ENCODE data around the gene ADD2.
"Not testable (repeated sequence)": the region's sequence is repeated elsewhere in the genome, so short reads cannot be mapped to it uniquely, and the experiment has no call there.

The ADD2 gene

DNA sequence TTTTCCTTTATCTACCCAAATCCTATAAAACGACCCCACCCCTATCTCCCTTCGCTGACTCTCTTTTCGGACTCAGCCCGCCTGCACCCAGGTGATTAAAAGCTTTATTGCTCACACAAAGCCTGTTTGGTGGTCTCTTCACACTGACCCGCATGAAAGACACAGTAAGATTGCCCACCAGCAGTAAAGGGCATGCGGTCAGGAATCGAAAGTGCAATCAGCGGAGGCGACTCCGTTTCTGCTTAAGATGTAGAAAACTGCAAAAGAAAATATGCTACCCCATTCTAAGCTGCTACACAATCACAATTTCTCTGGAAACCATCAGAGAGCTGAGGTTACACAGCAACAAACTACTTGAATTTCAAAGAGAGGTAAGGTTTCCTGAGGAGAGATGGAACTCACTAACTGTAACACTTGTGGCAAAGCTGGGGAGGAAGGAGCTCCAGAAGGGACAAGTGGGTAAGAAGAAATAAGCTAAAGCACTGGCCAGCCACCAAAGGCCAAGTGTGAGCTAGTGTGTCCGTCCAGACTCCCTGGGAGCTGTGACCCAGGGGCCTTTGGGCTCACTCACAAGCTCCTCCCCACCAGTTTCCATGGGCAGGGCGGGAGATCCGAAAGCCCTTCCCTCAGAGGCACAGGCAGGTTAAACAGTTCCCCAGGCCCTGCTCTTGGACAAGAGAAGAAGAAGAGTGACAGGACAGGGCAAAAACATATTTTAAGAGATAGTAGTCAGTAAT, 141.6 kb downstream of the ADD2 start:
- no peak for DNase-seq (ENCODE audit: low read depth)
- no peak overlapping the region for H3K4me3 ChIP-seq (ENCODE audit: low read length)
- TF ChIP-seq, protein P1, sequence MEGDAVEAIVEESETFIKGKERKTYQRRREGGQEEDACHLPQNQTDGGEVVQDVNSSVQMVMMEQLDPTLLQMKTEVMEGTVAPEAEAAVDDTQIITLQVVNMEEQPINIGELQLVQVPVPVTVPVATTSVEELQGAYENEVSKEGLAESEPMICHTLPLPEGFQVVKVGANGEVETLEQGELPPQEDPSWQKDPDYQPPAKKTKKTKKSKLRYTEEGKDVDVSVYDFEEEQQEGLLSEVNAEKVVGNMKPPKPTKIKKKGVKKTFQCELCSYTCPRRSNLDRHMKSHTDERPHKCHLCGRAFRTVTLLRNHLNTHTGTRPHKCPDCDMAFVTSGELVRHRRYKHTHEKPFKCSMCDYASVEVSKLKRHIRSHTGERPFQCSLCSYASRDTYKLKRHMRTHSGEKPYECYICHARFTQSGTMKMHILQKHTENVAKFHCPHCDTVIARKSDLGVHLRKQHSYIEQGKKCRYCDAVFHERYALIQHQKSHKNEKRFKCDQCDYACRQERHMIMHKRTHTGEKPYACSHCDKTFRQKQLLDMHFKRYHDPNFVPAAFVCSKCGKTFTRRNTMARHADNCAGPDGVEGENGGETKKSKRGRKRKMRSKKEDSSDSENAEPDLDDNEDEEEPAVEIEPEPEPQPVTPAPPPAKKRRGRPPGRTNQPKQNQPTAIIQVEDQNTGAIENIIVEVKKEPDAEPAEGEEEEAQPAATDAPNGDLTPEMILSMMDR (IDR thresholded peaks at IDR 0.05; ENCODE audit: insufficient read depth, low read depth, low read length, missing control alignments), result no peak

DNA sequence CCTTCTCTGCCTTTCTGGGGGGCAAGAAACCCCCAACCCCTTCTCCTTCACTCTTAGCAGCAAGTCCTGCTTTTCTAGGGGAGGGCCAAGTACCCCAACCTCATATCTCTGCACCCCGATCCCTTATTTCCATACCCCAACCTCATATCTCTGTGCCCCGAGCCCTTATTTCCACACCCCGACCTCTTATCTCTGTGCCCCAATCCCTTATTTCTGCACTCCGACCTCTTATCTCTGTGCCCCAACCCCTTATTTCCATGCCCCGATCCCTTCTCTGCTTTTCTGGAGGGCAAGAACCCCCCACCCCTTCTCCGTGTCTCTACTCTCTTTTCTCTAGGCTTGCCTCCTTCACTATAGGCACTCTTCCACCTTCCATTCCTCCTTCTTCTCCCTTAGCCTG, 146.5 kb downstream of the ADD2 start:
- not testable (repeated sequence) for H3K4me3 ChIP-seq (ENCODE audit: low read length); DNase-seq (ENCODE audit: low read depth)

DNA sequence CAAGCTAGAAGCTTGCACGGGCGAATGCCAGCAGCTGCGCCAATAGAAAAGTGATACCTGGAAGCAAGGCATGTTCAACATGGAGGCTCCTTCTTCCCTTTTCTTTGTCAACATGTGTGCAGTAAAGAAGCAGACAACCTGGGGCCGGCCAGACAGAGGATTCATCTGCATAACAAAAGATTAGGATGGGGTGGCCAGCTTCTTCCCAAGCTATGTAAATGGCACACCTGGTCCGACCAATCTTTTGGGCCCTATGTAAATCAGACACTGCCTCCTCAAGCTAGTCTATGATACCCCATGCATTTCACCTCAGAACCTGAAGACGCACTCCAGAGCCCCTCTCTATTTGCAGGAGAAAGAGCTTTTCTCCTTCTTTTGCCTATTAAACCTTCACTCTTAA, 148.0 kb downstream of the ADD2 start:
- H3K4me3 ChIP-seq (ENCODE audit: low read length), result no peak overlapping the region
- no peak for DNase-seq (ENCODE audit: low read depth)
- TF ChIP-seq, protein P1 (IDR thresholded peaks at IDR 0.05; ENCODE audit: insufficient read depth, low read depth, low read length, missing control alignments), result no peak

DNA sequence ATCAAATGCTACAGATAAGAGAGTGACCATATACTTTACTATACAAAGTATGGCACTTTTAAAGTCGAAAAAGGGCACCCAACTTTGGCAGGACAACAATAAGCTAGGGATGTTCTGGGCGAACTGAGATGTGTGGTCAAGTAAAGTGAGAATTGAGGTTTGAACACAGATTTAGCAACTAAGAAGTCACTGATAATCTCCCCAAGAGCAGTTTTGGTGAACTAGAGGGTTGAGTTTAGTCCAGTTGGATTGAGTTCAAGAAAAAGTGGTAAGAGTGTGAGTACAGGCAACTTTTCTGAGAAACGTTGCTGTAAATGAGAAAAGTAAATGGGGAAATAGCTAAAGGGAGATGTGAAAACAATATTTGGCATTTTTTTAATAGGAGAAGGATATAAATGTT, 148.8 kb downstream of the ADD2 start:
- TF ChIP-seq, protein P1 (IDR thresholded peaks at IDR 0.05; ENCODE audit: insufficient read depth, low read depth, low read length, missing control alignments), result no peak
- no peak overlapping the region for H3K4me3 ChIP-seq (ENCODE audit: low read length)
- DNase-seq (ENCODE audit: low read depth), result no peak

DNA sequence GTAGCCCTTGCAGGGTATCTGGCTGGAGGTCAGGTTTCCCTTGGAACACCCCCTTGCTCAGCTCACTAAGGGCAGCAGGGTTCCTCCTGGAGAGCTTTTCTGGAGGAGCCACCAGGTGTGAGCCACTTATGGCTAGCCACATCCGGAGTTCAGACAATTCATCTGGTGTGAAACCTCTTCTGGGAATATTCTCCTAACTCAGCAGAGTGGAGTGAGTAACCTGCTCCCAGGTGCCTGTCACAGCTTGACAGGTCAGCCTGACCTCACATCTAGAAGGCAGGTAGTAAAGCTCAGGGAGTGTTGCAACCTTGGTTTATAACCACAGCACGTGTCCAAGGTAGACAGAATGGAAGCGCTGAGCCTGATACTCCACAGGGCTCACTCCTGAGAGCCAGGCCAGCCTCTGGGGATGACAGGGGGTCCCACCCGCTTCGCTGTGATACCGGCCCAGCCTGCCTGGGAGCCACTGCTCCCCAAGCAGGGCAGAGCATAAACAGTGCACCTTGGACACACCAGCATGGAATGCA, 151.8 kb downstream of the ADD2 start:
- DNase-seq (ENCODE audit: low read depth), result peak; percentile 98
- no peak overlapping the region for H3K4me3 ChIP-seq (ENCODE audit: low read length)
- TF ChIP-seq, protein P1 (IDR thresholded peaks at IDR 0.05; ENCODE audit: insufficient read depth, low read depth, low read length, missing control alignments), result no peak

DNA sequence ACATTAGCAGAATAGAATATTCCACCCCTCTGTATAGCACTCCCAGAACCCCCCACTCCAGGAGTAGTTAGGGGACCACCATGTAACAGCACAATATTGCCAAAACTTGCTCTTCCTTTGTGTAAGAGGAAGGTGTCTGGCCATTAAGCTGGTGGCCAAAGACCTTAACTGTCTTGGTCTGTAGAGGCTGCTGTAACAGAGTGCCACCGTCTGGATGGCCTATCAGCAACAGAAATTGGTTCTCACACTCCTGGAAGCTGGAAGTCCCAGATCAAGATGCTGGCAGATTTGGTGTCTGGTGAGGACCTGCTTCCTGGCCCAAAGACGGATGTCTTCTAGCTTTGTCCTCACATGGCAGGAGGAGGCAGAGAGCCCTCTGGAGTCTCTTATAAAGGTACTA, 152.8 kb downstream of the ADD2 start:
- no peak overlapping the region for H3K4me3 ChIP-seq (ENCODE audit: low read length)
- no peak for DNase-seq (ENCODE audit: low read depth)
- TF ChIP-seq, protein P1 (IDR thresholded peaks at IDR 0.05; ENCODE audit: insufficient read depth, low read depth, low read length, missing control alignments), result no peak

DNA sequence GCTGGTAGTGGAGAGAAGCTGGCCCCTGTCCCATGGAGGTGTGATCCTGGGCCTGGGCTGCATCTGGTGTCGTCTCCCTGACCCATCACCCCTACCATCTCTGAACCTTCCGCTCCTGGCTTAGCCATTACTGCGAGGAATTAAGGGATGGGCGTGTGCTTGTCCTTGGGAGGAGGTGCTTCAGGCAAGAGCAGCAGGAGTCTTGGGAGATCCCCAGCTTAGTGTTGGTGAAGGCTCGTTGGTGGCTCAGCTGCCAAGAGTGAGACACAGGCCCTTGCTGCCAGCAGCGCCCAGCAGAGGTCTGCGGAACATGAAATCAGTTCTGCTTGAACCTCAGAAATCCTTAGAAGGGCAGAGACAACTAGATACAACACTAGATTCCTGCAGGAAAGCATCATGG, 154.5 kb downstream of the ADD2 start:
- TF ChIP-seq, protein P1 (IDR thresholded peaks at IDR 0.05; ENCODE audit: insufficient read depth, low read depth, low read length, missing control alignments), result no peak
- H3K4me3 ChIP-seq (ENCODE audit: low read length), result no peak overlapping the region
- peak; percentile 24 for DNase-seq (ENCODE audit: low read depth)

All from epithelial cell of esophagus (primary cell).